Measurements from ENCODE around the gene KRT8.

DNA sequence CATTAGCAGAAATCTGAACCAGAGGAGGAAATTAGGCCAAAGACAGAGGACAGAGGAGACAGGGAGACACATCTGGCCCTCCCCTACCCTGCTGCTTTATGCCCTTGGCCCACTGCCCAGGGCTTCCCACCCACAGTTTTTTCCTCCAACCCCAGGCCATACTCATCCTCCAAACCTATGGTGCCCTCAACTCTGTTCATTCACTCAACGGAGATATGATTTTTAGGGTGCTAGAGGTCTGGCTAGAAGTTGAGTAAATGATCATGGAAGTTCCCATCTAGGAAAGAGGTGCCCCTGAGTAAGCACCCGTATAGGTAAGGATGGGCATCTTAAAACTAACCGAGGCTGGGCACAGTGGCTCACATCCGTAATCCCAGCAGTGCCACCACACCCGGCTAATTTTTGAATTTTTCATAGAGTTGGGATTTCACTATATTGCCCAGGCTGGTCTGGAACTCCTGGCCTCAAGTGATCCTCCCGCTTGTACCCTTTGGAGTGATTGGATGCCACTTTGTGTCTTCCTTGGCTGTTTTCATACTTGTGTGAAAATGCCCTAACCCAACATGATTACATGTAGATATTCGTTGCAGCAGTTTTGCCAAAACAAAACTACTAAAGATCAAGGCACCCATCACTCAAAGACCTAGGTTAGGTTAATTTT, 48.4 kb upstream of the KRT8 start:
- TF ChIP-seq POLR2A (IDR thresholded peaks at IDR 0.05): no peak
- no peak for TF ChIP-seq CTCF (IDR thresholded peaks at IDR 0.05)
- TF ChIP-seq POLR2AphosphoS5 (IDR thresholded peaks at IDR 0.05; ENCODE audit: insufficient read depth in 1 of 2, low read depth in 1 of 2): no peak
